Measurements from ENCODE around the gene SLC2A11. TPM values are rescaled to one million over a fixed set of nuclear protein-coding genes. Genes with fewer than 3 reads are reported as not detected.

The SLC2A11 gene
- total RNA-seq, 1 donor from 2014 or later = 9.2 TPM

DNA sequence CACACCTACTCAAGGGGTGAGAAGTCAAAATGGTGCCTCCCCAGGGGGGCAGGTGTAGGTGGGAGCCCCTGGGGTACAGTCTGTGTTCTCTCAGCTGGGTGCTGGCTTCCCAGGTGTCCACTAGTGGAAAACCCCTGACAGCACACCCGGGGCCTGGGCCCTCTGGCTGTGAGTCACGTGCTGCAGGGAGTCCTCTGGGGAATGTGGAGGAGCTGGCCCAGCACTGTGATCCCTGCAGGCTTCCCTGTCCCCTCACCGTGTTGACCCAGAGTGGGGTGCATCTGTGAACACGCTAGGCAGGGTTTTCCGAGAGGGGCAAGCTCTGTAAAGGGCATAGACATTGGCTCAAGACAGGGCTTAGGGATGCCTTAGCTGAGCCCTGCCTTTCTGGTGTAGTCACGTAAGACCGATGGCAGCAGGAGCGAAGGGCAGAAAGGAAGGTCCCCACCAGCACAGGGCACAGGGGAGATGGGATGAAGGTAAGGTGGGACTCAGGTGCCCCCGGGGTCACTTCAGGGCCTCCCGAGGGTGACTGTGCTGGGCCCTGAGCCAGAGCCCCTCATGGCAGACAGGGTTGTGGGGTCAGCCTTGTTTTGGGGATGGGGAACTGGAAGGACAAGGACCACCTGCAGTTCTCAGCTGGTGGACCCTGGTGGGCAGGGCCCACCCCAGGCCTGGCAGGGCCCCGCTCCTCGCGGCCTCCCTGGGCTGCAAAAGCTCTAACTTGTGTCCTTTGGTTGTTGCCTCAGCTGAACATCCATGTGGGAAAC is 33.0 kb upstream of the SLC2A11 start:
- Mint-ChIP-seq H3K9me3 (ENCODE audit: unreplicated experiment) (no peaks in the 10 kb centered on the region), H3K4me3 (ENCODE audit: unreplicated experiment) (no peak overlapping the region), H3K27ac (ENCODE audit: unreplicated experiment) (no peak overlapping the region), H3K4me1 (ENCODE audit: unreplicated experiment) (peaks cover 4% of the 10 kb centered on the region), H3K36me3 (ENCODE audit: low read depth, unreplicated experiment) (peaks cover 48% of the 10 kb centered on the region), H3K27me3 (ENCODE audit: unreplicated experiment) (peaks cover 8% of the 10 kb centered on the region)
- DNase-seq (ENCODE audit: low spot score) = no peak
- TF ChIP-seq, protein P1, sequence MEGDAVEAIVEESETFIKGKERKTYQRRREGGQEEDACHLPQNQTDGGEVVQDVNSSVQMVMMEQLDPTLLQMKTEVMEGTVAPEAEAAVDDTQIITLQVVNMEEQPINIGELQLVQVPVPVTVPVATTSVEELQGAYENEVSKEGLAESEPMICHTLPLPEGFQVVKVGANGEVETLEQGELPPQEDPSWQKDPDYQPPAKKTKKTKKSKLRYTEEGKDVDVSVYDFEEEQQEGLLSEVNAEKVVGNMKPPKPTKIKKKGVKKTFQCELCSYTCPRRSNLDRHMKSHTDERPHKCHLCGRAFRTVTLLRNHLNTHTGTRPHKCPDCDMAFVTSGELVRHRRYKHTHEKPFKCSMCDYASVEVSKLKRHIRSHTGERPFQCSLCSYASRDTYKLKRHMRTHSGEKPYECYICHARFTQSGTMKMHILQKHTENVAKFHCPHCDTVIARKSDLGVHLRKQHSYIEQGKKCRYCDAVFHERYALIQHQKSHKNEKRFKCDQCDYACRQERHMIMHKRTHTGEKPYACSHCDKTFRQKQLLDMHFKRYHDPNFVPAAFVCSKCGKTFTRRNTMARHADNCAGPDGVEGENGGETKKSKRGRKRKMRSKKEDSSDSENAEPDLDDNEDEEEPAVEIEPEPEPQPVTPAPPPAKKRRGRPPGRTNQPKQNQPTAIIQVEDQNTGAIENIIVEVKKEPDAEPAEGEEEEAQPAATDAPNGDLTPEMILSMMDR (IDR thresholded peaks at IDR 0.05; ENCODE audit: unreplicated experiment) = no peak

DNA sequence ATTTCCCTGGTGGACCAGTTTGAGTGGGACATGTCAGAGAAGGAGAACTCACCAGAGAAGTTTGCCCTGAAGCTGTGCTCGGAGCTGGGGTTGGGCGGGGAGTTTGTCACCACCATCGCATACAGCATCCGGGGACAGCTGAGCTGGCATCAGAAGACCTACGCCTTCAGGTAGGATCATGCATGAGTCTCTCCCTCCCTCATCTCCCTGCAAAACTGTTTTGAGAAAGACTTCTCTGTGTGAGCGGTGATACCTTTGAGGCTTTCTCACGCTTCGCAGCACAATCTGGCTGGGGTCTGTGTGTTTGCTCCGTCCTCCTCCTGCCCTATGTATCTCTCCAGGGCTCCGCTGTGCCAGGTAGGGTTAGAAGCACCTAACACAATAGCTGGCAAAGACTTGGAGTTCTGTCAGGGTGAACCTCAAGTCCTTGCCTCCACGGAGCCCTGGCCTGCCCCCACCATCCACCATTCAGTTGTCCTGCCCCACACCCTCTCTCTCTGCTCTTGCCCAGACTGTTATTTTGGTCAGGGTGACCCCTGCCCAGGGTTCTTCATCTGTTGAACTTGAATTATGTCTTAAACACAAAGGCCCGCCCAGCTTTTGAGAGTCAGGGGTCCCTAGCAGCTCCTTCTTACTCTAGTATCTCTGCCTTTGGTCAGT is 32.3 kb upstream of the SLC2A11 start:
- Mint-ChIP-seq H3K27me3 (ENCODE audit: unreplicated experiment) (peaks cover 10% of the 10 kb centered on the region), H3K36me3 (ENCODE audit: low read depth, unreplicated experiment) (peaks cover 49% of the 10 kb centered on the region), H3K27ac (ENCODE audit: unreplicated experiment) (peak overlapping the region; percentile 75), H3K4me1 (ENCODE audit: unreplicated experiment) (peaks cover 4% of the 10 kb centered on the region), H3K4me3 (ENCODE audit: unreplicated experiment) (peak overlapping the region; percentile 39), H3K9me3 (ENCODE audit: unreplicated experiment) (no peaks in the 10 kb centered on the region)
- TF ChIP-seq, protein P1 (IDR thresholded peaks at IDR 0.05; ENCODE audit: unreplicated experiment) = no peak
- no peak for DNase-seq (ENCODE audit: low spot score)

DNA sequence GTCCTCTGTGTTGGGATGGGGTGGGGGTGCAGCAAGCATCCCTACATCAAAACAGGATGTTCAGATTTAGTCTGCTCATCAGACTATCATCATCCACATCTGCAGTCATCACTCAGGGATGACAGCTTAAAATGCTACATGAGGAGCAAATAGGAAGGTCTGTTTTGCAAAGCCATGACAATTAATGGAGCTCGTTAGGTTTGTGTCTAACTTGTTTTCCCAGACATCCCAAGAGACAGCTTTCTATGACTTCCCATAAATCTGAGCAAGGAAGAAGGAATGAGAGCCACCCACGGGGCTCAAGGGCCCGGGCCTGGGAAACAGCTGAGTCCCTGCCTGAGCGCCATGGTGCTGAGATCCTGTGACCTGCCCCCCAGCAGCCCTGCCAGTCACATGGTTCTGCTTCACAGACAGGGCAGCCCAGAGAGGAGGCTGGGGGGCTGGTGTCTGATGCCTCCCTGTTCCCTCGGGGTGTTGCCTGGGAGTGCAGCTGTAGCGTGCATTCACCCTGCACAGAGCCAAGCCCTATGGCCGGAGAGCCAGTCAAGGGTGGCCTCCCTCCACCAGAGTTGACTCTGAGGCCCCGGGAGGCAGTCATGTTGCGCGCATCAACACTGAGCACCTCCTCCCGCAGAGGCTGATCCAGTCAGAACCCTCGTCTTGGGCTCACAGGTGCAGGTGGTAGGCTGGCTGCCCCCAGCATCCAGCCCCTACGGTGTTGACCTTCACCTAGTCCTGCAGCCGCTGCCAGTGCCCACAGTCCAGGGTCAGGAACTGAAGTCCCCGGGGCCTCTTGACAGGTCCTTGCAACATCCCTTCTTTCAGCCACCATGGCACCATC is 30.9 kb upstream of the SLC2A11 start:
- TF ChIP-seq, protein P1 (IDR thresholded peaks at IDR 0.05; ENCODE audit: unreplicated experiment) = no peak
- Mint-ChIP-seq H3K4me3 (ENCODE audit: unreplicated experiment) (no peak overlapping the region), H3K9me3 (ENCODE audit: unreplicated experiment) (no peaks in the 10 kb centered on the region), H3K27me3 (ENCODE audit: unreplicated experiment) (peaks cover 10% of the 10 kb centered on the region), H3K4me1 (ENCODE audit: unreplicated experiment) (no peaks in the 10 kb centered on the region), H3K36me3 (ENCODE audit: low read depth, unreplicated experiment) (peaks cover 53% of the 10 kb centered on the region), H3K27ac (ENCODE audit: unreplicated experiment) (no peak overlapping the region)
- no peak for DNase-seq (ENCODE audit: low spot score)

DNA sequence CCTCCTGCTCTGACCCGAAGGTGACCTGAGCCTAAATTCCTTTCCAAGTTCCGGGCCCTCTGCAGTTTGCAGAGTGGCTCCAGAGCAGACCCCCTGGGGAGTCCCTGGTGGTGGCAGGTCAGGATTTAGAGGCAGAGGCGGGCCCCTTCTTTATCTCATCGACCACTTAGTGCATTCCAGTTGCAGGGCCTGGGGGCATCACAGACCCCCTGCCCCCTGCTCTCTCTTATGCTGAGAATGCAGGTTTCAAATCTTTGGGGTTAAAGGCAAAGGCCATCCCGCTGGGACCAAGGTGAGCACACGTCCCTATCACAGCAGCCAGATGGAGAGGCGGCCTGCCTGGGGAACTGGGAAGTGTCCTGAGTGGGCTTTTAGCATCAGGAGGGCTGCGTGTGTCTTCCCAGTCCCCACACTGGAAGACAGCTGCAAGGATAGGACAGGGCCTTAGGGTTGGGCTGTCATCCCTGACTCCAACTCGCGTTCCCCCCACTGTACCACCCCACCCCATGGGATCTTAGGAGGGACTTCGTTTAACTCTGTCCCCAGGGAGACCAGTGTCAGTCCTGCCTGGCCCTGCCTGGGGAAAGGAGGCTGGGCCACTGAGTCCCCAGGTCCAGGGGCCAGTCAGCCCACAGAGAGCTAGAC is 30.2 kb upstream of the SLC2A11 start:
- H3K36me3 Mint-ChIP-seq (ENCODE audit: low read depth, unreplicated experiment) = peaks cover 52% of the 10 kb centered on the region
- no peak overlapping the region for H3K4me3 Mint-ChIP-seq (ENCODE audit: unreplicated experiment)
- no peak for DNase-seq (ENCODE audit: low spot score)
- H3K9me3 Mint-ChIP-seq (ENCODE audit: unreplicated experiment) = no peaks in the 10 kb centered on the region
- peaks cover 10% of the 10 kb centered on the region for H3K27me3 Mint-ChIP-seq (ENCODE audit: unreplicated experiment)
- H3K4me1 Mint-ChIP-seq (ENCODE audit: unreplicated experiment) = no peaks in the 10 kb centered on the region
- H3K27ac Mint-ChIP-seq (ENCODE audit: unreplicated experiment) = no peak overlapping the region
- TF ChIP-seq, protein P1 (IDR thresholded peaks at IDR 0.05; ENCODE audit: unreplicated experiment) = no peak
